Trophoblast cell (in vitro differentiated cells and primary cell): ENCODE results near the gene METTL26.

ENCODE experiments used
- DNase-seq, 2 donors: peaks; one replicate each; pipeline ENCODE4 v3.0.0-alpha.2; 2016
- H2AFZ ChIP-seq: 2 replicates; pipeline ENCODE4 v1.6.1; 2013; ENCODE audit warnings: low read length, moderate library complexity, mild to moderate bottlenecking; ENCODE audit not compliant: insufficient read depth, poor library complexity
- H2AK5ac ChIP-seq: 2 replicates; pipeline ENCODE4 v1.6.1; 2013; ENCODE audit warnings: mild to moderate bottlenecking, low read length
- H2BK120ac ChIP-seq: 2 replicates; pipeline ENCODE4 v1.6.1; 2013; ENCODE audit warnings: low read length, mild to moderate bottlenecking, moderate library complexity; ENCODE audit not compliant: insufficient read depth, poor library complexity
- H2BK12ac ChIP-seq: 2 replicates; pipeline ENCODE4 v1.6.1; 2013; ENCODE audit warnings: mild to moderate bottlenecking, low read length, moderate library complexity
- H2BK5ac ChIP-seq: 2 replicates; pipeline ENCODE4 v1.6.1; 2013; ENCODE audit warnings: low read length, low read depth, moderate library complexity, mild to moderate bottlenecking; ENCODE audit not compliant: poor library complexity
- H3K14ac ChIP-seq: 2 replicates; pipeline ENCODE4 v1.6.1; 2013; ENCODE audit warnings: mild to moderate bottlenecking, low read length
- H3K18ac ChIP-seq: 2 replicates; pipeline ENCODE4 v1.6.1; 2013; ENCODE audit warnings: mild to moderate bottlenecking, low read length
- H3K23ac ChIP-seq: 2 replicates; pipeline ENCODE4 v1.6.1; 2013; ENCODE audit warnings: low read length
- H3K27ac ChIP-seq: 2 replicates; pipeline ENCODE4 v1.5.1; 2013; ENCODE audit warnings: low read depth, mild to moderate bottlenecking, inconsistent platforms, low read length, moderate library complexity
- H3K27me3 ChIP-seq: 2 replicates; pipeline ENCODE4 v1.6.1; 2013; ENCODE audit warnings: inconsistent platforms, mild to moderate bottlenecking, low read length, moderate library complexity; ENCODE audit not compliant: insufficient read depth
- H3K36me3 ChIP-seq, 2 experiments: 1 replicate in 1 of 2; 2 replicates in 1 of 2; pipeline ENCODE4 v1.6.1; 2013; ENCODE audit warnings: low read length in 2 of 2, mild to moderate bottlenecking in 2 of 2, moderate library complexity in 1 of 2; ENCODE audit not compliant: insufficient read depth in 2 of 2, control insufficient read depth in 1 of 2
- H3K4ac ChIP-seq: 2 replicates; pipeline ENCODE4 v1.6.1; 2013; ENCODE audit warnings: low read depth, mild to moderate bottlenecking, low read length, moderate library complexity
- H3K4me1 ChIP-seq, 2 experiments: 1 replicate in 1 of 2; 2 replicates in 1 of 2; pipeline ENCODE4 v1.6.1; 2013; ENCODE audit warnings: low read length in 2 of 2, mild to moderate bottlenecking in 2 of 2, moderate library complexity in 1 of 2; ENCODE audit not compliant: insufficient read depth in 2 of 2, control insufficient read depth in 1 of 2
- H3K4me2 ChIP-seq: 2 replicates; pipeline ENCODE4 v1.6.1; 2013; ENCODE audit warnings: inconsistent platforms, mild to moderate bottlenecking, low read length, moderate library complexity
- H3K4me3 ChIP-seq: 2 replicates; pipeline ENCODE4 v1.5.1; 2013; ENCODE audit warnings: mild to moderate bottlenecking, low read depth, low read length, inconsistent platforms
- H3K79me1 ChIP-seq: one replicate; pipeline ENCODE4 v1.6.1; 2013; ENCODE audit warnings: low read length
- H3K79me2 ChIP-seq: 2 replicates; pipeline ENCODE4 v1.6.1; 2013; ENCODE audit warnings: low read length, mild to moderate bottlenecking; ENCODE audit not compliant: control insufficient read depth, insufficient read depth, poor library complexity
- H3K9ac ChIP-seq: 2 replicates; pipeline ENCODE4 v1.6.1; 2013; ENCODE audit warnings: mild to moderate bottlenecking, low read length
- H3K9me3 ChIP-seq: 2 replicates; pipeline ENCODE4 v1.6.1; 2013; ENCODE audit warnings: low read depth, mild to moderate bottlenecking, control low read depth, inconsistent platforms, low read length; ENCODE audit not compliant: insufficient read depth
- H4K12ac ChIP-seq: 2 replicates; pipeline ENCODE4 v1.6.1; 2013; ENCODE audit warnings: low read depth, mild to moderate bottlenecking, low read length, moderate library complexity
- H4K8ac ChIP-seq: 2 replicates; pipeline ENCODE4 v1.6.1; 2013; ENCODE audit warnings: low read depth, mild to moderate bottlenecking, low read length, moderate library complexity
- H4K91ac ChIP-seq: one replicate; pipeline ENCODE4 v1.6.1; 2013; ENCODE audit warnings: low read depth, mild to moderate bottlenecking, low read length, moderate library complexity
- WGBS: extraction: QIAGEN DNeasy Blood & Tissue Kit; methylation state at CpG from one replicate; pipeline ENCODE4 v1.1.7; 2013; ENCODE audit warnings: missing lambda C conversion rate; ENCODE audit not compliant: insufficient read length, insufficient coverage; ENCODE audit errors: extremely low coverage; 5-methylcytosine and 5-hydroxymethylcytosine counted together

METTL26 gene

GRCh38 chr16:661184-661821 lies 25.2 kb upstream of the METTL26 start:
- Histone ChIP-seq H3K79me2 (no peaks in the 10 kb centered on the region), H4K8ac (peak overlapping the region; percentile 59), H4K12ac (no peak overlapping the region), H3K4me3 (no peak overlapping the region), H3K79me1 (no peaks in the 10 kb centered on the region), H3K4ac (no peak overlapping the region), H3K9me3 (no peaks in the 10 kb centered on the region), H2BK120ac (no peak overlapping the region), H4K91ac (peak overlapping the region; percentile 53), H3K36me3 (peaks cover 20 to 39% of the 10 kb centered on the region in 2 experiments), H3K14ac (peak overlapping the region; percentile 29), H3K9ac (no peak overlapping the region), H2AFZ (peak overlapping the region; percentile 27), H2BK5ac (peak overlapping the region; percentile 7), H3K27ac (no peak overlapping the region), H2AK5ac (peak overlapping the region; percentile 70), H3K18ac (peak overlapping the region; percentile 9), H2BK12ac (peak overlapping the region; percentile 8), H3K27me3 (no peaks in the 10 kb centered on the region), H3K4me2 (no peak overlapping the region), H3K4me1 (peaks cover 6 to 8% of the 10 kb centered on the region in 2 experiments), H3K23ac (no peak overlapping the region)
- no peak for DNase-seq
- WGBS, result no CpG with 5 or more reads among the region's 35 CpGs

GRCh38 chr16:660459-661183 lies 24.5 kb upstream of the METTL26 start:
- Histone ChIP-seq H3K27ac (no peak overlapping the region), H3K18ac (no peak overlapping the region), H3K4me2 (no peak overlapping the region), H3K4me3 (no peak overlapping the region), H3K79me2 (no peaks in the 10 kb centered on the region), H4K12ac (no peak overlapping the region), H3K27me3 (no peaks in the 10 kb centered on the region), H4K8ac (peak overlapping the region; percentile 59), H3K4me1 (peaks cover 6 to 8% of the 10 kb centered on the region in 2 experiments), H3K14ac (no peak overlapping the region), H2BK12ac (no peak overlapping the region), H3K23ac (no peak overlapping the region), H3K36me3 (peaks cover 24 to 45% of the 10 kb centered on the region in 2 experiments), H3K9ac (no peak overlapping the region), H2BK120ac (no peak overlapping the region), H3K4ac (no peak overlapping the region), H2AFZ (peak overlapping the region; percentile 27), H3K9me3 (no peaks in the 10 kb centered on the region), H2BK5ac (peak overlapping the region; percentile 7), H4K91ac (peak overlapping the region; percentile 53), H3K79me1 (no peaks in the 10 kb centered on the region), H2AK5ac (peak overlapping the region; percentile 70)
- peak; percentile 87 to 93 for DNase-seq
- WGBS, result no CpG with 5 or more reads among the region's 43 CpGs

- H3K4me2 ChIP-seq, result no peak overlapping the region
- no peaks in the 10 kb centered on the region for H3K27me3 ChIP-seq
- H3K4ac ChIP-seq, result no peak overlapping the region
- H2BK12ac ChIP-seq, result no peak overlapping the region
- H2BK120ac ChIP-seq, result no peak overlapping the region
- H3K27ac ChIP-seq, result no peak overlapping the region
- DNase-seq, result no peak
- no peak overlapping the region for H3K18ac ChIP-seq
- H3K79me2 ChIP-seq, result no peaks in the 10 kb centered on the region
- H3K9ac ChIP-seq, result no peak overlapping the region
- WGBS, result no CpG with 5 or more reads among the region's 6 CpGs
- peaks cover 6 to 8% of the 10 kb centered on the region in 2 experiments for H3K4me1 ChIP-seq
- H4K91ac ChIP-seq, result no peak overlapping the region
- no peak overlapping the region for H2BK5ac ChIP-seq
- no peak overlapping the region for H2AFZ ChIP-seq
- no peak overlapping the region for H4K8ac ChIP-seq
- no peak overlapping the region for H3K4me3 ChIP-seq
- H3K23ac ChIP-seq, result no peak overlapping the region
- no peaks in the 10 kb centered on the region for H3K9me3 ChIP-seq
- H2AK5ac ChIP-seq, result no peak overlapping the region
- no peak overlapping the region for H4K12ac ChIP-seq
- no peak overlapping the region for H3K14ac ChIP-seq
- H3K36me3 ChIP-seq, result peaks cover 29 to 50% of the 10 kb centered on the region in 2 experiments
- H3K79me1 ChIP-seq, result no peaks in the 10 kb centered on the region
Measured at GRCh38 chr16:660132-660458, 24.0 kb upstream of the METTL26 start.

- Histone ChIP-seq H2AK5ac (no peak overlapping the region), H4K8ac (no peak overlapping the region), H4K91ac (no peak overlapping the region), H2BK12ac (no peak overlapping the region), H3K79me2 (no peaks in the 10 kb centered on the region), H3K18ac (no peak overlapping the region), H4K12ac (no peak overlapping the region), H2AFZ (no peak overlapping the region), H3K9me3 (no peaks in the 10 kb centered on the region), H2BK120ac (no peak overlapping the region), H3K36me3 (peaks cover 30 to 51% of the 10 kb centered on the region in 2 experiments), H3K4me1 (peaks cover 6 to 8% of the 10 kb centered on the region in 2 experiments), H3K27ac (no peak overlapping the region), H3K4ac (no peak overlapping the region), H2BK5ac (no peak overlapping the region), H3K4me3 (no peak overlapping the region), H3K4me2 (no peak overlapping the region), H3K14ac (no peak overlapping the region), H3K23ac (no peak overlapping the region), H3K27me3 (no peaks in the 10 kb centered on the region), H3K79me1 (no peaks in the 10 kb centered on the region), H3K9ac (no peak overlapping the region)
- no peak for DNase-seq
- WGBS, result no CpG with 5 or more reads among the region's 20 CpGs
Measured at GRCh38 chr16:659618-660017, 23.5 kb upstream of the METTL26 start.
